SK-N-SH (cell line): ENCODE data around the gene GABRB3. TPM values are rescaled to one million over a fixed set of nuclear protein-coding genes. Genes with fewer than 3 reads are reported as not detected.

Experiments
- CTCF ChIA-PET: fragments of 300-600, 350-600 bp; formaldehyde crosslinking; extraction: SDS; loops from one replicate; lab custom pipeline; 2021; lab: Yijun Ruan, JAX
- POLR2A ChIA-PET: fragments of 350-600 bp; sonication (Branson Sonifier 250); formaldehyde crosslinking; extraction: SDS; loops from one replicate; lab custom pipeline; 2020; ENCODE audit warnings: antibody characterized with exemption, inconsistent platforms; lab: Yijun Ruan, JAX
- DNase-seq: peaks from one replicate; pipeline ENCODE4 v3.0.0; 2012
- H2AFZ ChIP-seq: fragments of 200-600 bp; sonication (generic); 2 replicates; pipeline ENCODE4 v1.8.1; 2016; ENCODE audit warnings: antibody characterized with exemption, mild to moderate bottlenecking, low read depth
- H3F3A ChIP-seq: fragments of 200-600 bp; sonication (generic); replicated peaks from 2 replicates; pipeline ENCODE3; 2016; ENCODE audit warnings: antibody characterized with exemption, mild to moderate bottlenecking; ENCODE audit not compliant: insufficient read depth
- H3K27ac ChIP-seq, 2 experiments: fragments of 200-500 bp in 1 of 2; fragments of 200-600 bp in 1 of 2; sonication (Bioruptor generic) in 1 of 2; sonication (generic), shearing (Covaris generic) in 1 of 2; 2 replicates each; pipeline versions ENCODE4 v1.5.1 to v1.6.1; 2014 to 2016; ENCODE audit warnings: low read depth in 2 of 2, inconsistent platforms in 1 of 2, low read length in 1 of 2, mild to moderate bottlenecking in 1 of 2, mixed read lengths in 1 of 2
- H3K27me3 ChIP-seq: fragments of 200-600 bp; sonication (generic), shearing (Covaris generic); 2 replicates; pipeline ENCODE4 v1.6.1; 2016; ENCODE audit warnings: mixed run types; ENCODE audit not compliant: insufficient read depth
- H3K36me3 ChIP-seq, 2 experiments: fragments of 200-500 bp in 1 of 2; fragments of 200-600 bp in 1 of 2; sonication (Bioruptor generic) in 1 of 2; sonication (generic) in 1 of 2; replicated peaks in 1 of 2; 2 replicates each; pipeline versions ENCODE3 to v1.5.1; 2014 to 2016; ENCODE audit warnings: low read length in 1 of 2, mild to moderate bottlenecking in 1 of 2; ENCODE audit not compliant: insufficient read depth in 2 of 2, control insufficient read depth in 1 of 2
- H3K4me1 ChIP-seq, 2 experiments: fragments of 200-500 bp in 1 of 2; fragments of 200-600 bp in 1 of 2; sonication (Bioruptor generic) in 1 of 2; sonication (generic), shearing (Covaris generic) in 1 of 2; 2 replicates each; pipeline versions ENCODE4 v1.5.1 to v1.6.1; 2014 to 2016; ENCODE audit warnings: low read depth in 1 of 2, low read length in 1 of 2, mixed run types in 1 of 2; ENCODE audit not compliant: insufficient read depth in 2 of 2, control insufficient read depth in 1 of 2
- H3K4me2 ChIP-seq: fragments of 200-600 bp; sonication (generic), shearing (Covaris generic); 2 replicates; pipeline ENCODE4 v1.6.1; 2017; ENCODE audit warnings: mixed run types
- H3K4me3 ChIP-seq, 2 experiments: fragments of 200-500 bp in 1 of 2; fragments of 200-600 bp in 1 of 2; sonication (Bioruptor generic) in 1 of 2; sonication (generic), shearing (Covaris generic) in 1 of 2; 2 replicates each; pipeline versions ENCODE4 v1.5.1 to v1.8.1; 2014 to 2016; ENCODE audit warnings: low read depth in 2 of 2, inconsistent platforms in 1 of 2, low read length in 1 of 2, mild to moderate bottlenecking in 1 of 2, mixed read lengths in 1 of 2, moderate library complexity in 1 of 2
- H3K79me2 ChIP-seq: fragments of 200-600 bp; sonication (generic); 2 replicates; pipeline ENCODE4 v1.8.1; 2017; ENCODE audit warnings: mild to moderate bottlenecking; ENCODE audit not compliant: insufficient read depth
- H3K9ac ChIP-seq: fragments of 200-600 bp; sonication (generic); 2 replicates; pipeline ENCODE4 v1.6.1; 2017; ENCODE audit warnings: mixed run types
- H3K9me2 ChIP-seq: fragments of 200-600 bp; sonication (generic); 2 replicates; pipeline ENCODE4 v1.6.1; 2017; ENCODE audit warnings: mixed run types
- H3K9me3 ChIP-seq: fragments of 200-600 bp; sonication (generic); 2 replicates; pipeline ENCODE4 v1.6.1; 2017; ENCODE audit warnings: mixed run types, mild to moderate bottlenecking, moderate library complexity
- H4K20me1 ChIP-seq: fragments of 200-600 bp; sonication (generic); 2 replicates; pipeline ENCODE4 v1.6.1; 2017; ENCODE audit warnings: mild to moderate bottlenecking, mixed run types; ENCODE audit not compliant: insufficient read depth
- CTCF ChIP-seq: fragments of 200-600 bp; sonication (generic); IDR thresholded peaks from 2 replicates; pipeline ENCODE4 v1.6.1; 2017; ENCODE audit warnings: antibody characterized with exemption, mild to moderate bottlenecking, moderate library complexity
- ELF1 ChIP-seq: IDR thresholded peaks from 2 replicates; pipeline ENCODE4 v1.4.0; 2012
- EZH2phosphoT487 ChIP-seq: fragments of 200-600 bp; sonication (generic); IDR thresholded peaks from 2 replicates; pipeline ENCODE4 v1.6.1; 2017; ENCODE audit warnings: low read depth, mixed run types, mild to moderate bottlenecking, antibody characterized with exemption, moderate library complexity, borderline replicate concordance
- FOSL2 ChIP-seq: IDR thresholded peaks from 2 replicates; pipeline ENCODE4 v1.4.0; 2012; ENCODE audit warnings: low read depth, mild to moderate bottlenecking, moderate library complexity, borderline replicate concordance
- FOXJ3 ChIP-seq: sonication (generic); formaldehyde crosslinking; IDR thresholded peaks from 2 replicates; pipeline ENCODE4 v1.5.1; 2020; ENCODE audit warnings: mild to moderate bottlenecking, missing genetic modification reagents
- FOXM1 ChIP-seq: IDR thresholded peaks from 2 replicates; pipeline ENCODE4 v1.4.0; 2012; ENCODE audit warnings: low read depth, mild to moderate bottlenecking
- GABPA ChIP-seq: IDR thresholded peaks from 2 replicates; pipeline ENCODE4 v1.4.0; 2012; ENCODE audit warnings: low read depth, mild to moderate bottlenecking
- GATA2 ChIP-seq: sonication (generic); formaldehyde crosslinking; IDR thresholded peaks from 2 replicates; pipeline ENCODE4 v1.5.0; 2020; ENCODE audit warnings: mild to moderate bottlenecking, missing genetic modification reagents
- IRF3 ChIP-seq: fragments of 150-350 bp; IDR thresholded peaks from 2 replicates; pipeline ENCODE4 v1.6.1; 2016; ENCODE audit warnings: mild to moderate bottlenecking, low read depth, low read length
- JUND ChIP-seq: IDR thresholded peaks from 2 replicates; pipeline ENCODE4 v1.4.0; 2012
- MAX ChIP-seq: IDR thresholded peaks from 2 replicates; pipeline ENCODE4 v1.4.0; 2012; ENCODE audit warnings: low read depth
- PBX3 ChIP-seq: IDR thresholded peaks from 2 replicates; pipeline ENCODE4; 2012
- POLR2AphosphoS5 ChIP-seq: IDR thresholded peaks from 2 replicates; pipeline ENCODE4 v1.6.1; 2012; ENCODE audit warnings: low read depth, low read length
- RAD21 ChIP-seq: IDR thresholded peaks from 2 replicates; pipeline ENCODE4 v1.6.1; 2012; ENCODE audit warnings: mild to moderate bottlenecking, low read length
- RCOR1 ChIP-seq: fragments of 150-350 bp; IDR thresholded peaks from 2 replicates; pipeline ENCODE4 v1.6.1; 2017; ENCODE audit warnings: antibody characterized with exemption, low read length
- RFX5 ChIP-seq: IDR thresholded peaks from 2 replicates; pipeline ENCODE4 v1.6.1; 2012; ENCODE audit warnings: mild to moderate bottlenecking, improper control_type of control experiment, low read length
- RXRA ChIP-seq: IDR thresholded peaks from 2 replicates; pipeline ENCODE4 v1.4.0; 2012; ENCODE audit warnings: low read depth, mild to moderate bottlenecking, borderline replicate concordance
- SMC3 ChIP-seq: IDR thresholded peaks from 2 replicates; pipeline ENCODE4 v1.6.1; 2012; ENCODE audit warnings: low read depth, low read length, improper control_type of control experiment
- TCF12 ChIP-seq: IDR thresholded peaks from 2 replicates; pipeline ENCODE4 v1.4.0; 2012
- USF2 ChIP-seq: fragments of 150-350 bp; IDR thresholded peaks from 2 replicates; pipeline ENCODE4 v1.6.1; 2017; ENCODE audit warnings: antibody characterized with exemption, low read length, low read depth, borderline replicate concordance
- YY1 ChIP-seq: IDR thresholded peaks from 2 replicates; pipeline ENCODE4 v1.4.0; 2012; ENCODE audit warnings: low read depth, mild to moderate bottlenecking
- ZBTB33 ChIP-seq: IDR thresholded peaks from 2 replicates; pipeline ENCODE4 v1.4.0; 2012; ENCODE audit warnings: low read depth, borderline replicate concordance
- WGBS: methylation state at CpG from one replicate; pipeline ENCODE4 v1.1.6; 2017; ENCODE audit warnings: low lambda C conversion rate; 5-methylcytosine and 5-hydroxymethylcytosine counted together
- polyA plus RNA-seq, 3 experiments: library from polyadenylated mRNA; depleted of rRNA; stranded (reverse); fragments of >200 nt; gene quantifications; 2 replicates each; pipeline ENCODE4 v1.2.3, GENCODE V29; 2012

The GABRB3 gene
- polyA plus RNA-seq, 1 of the 3 experiments (the other 2 are of a cell fraction): 0.10 TPM

GRCh38 chr15:26615188-26615926 is 157.5 kb downstream of the GABRB3 start:
- Histone ChIP-seq H2AFZ (no peak overlapping the region), H3K9me2 (no peaks in the 10 kb centered on the region), H3K4me1 (peaks cover 0 to 1% of the 10 kb centered on the region in 2 experiments; a peak in 2 of 4 replicates), H3K9me3 (0 out of 2 replicates have a peak, but pooled peaks cover 2% of the 10 kb centered on the region), H3K4me2 (no peak overlapping the region), H3F3A (no peaks in the 10 kb centered on the region), H3K4me3 (no peak overlapping the region), H3K79me2 (no peaks in the 10 kb centered on the region), H3K27me3 (no peaks in the 10 kb centered on the region), H4K20me1 (no peaks in the 10 kb centered on the region), H3K36me3 (no peaks in the 10 kb centered on the region), H3K27ac (no peak overlapping the region), H3K9ac (no peak overlapping the region)
- ChIA-PET CTCF (interaction anchor here (1.4 kb wide), 1 partner anchor 53 kb away, joined by 4 read pairs; no protein-coding TSS in a partner anchor), POLR2A (no interaction called here)
- DNase-seq: no peak
- WGBS: 49% methylated on average over 7 of the region's 7 CpGs
- TF ChIP-seq FOXM1 (no peak), JUND (no peak), GATA2 (no peak), EZH2phosphoT487 (no peak)

GRCh38 chr15:26614734-26615133 is 158.1 kb downstream of the GABRB3 start:
- Histone ChIP-seq H3K9ac (no peak overlapping the region), H3F3A (no peaks in the 10 kb centered on the region), H3K4me2 (no peak overlapping the region), H3K27ac (no peak overlapping the region), H3K4me3 (no peak overlapping the region), H3K9me3 (0 out of 2 replicates have a peak, but pooled peaks cover 2% of the 10 kb centered on the region), H3K9me2 (no peaks in the 10 kb centered on the region), H3K27me3 (no peaks in the 10 kb centered on the region), H2AFZ (no peak overlapping the region), H4K20me1 (no peaks in the 10 kb centered on the region), H3K79me2 (no peaks in the 10 kb centered on the region), H3K36me3 (no peaks in the 10 kb centered on the region), H3K4me1 (no peaks in the 10 kb centered on the region)
- ChIA-PET POLR2A (no interaction called here), CTCF (no interaction called here)
- DNase-seq: no peak
- 7% methylated on average over 3 of the region's 3 CpGs for WGBS
- TF ChIP-seq IRF3: no peak
- TF ChIP-seq ELF1: no peak
- no peak for TF ChIP-seq GABPA
- no peak for TF ChIP-seq MAX
- no peak for TF ChIP-seq RXRA
- no peak for TF ChIP-seq RFX5
- TF ChIP-seq SMC3: no peak
- TF ChIP-seq RCOR1: no peak
- TF ChIP-seq CTCF: no peak
- no peak for TF ChIP-seq ZBTB33
- no peak for TF ChIP-seq POLR2AphosphoS5
- TF ChIP-seq YY1: no peak
- TF ChIP-seq RAD21: no peak
- no peak for TF ChIP-seq FOXJ3 (CRISPR knock-in tag)
- TF ChIP-seq FOSL2: no peak
- TF ChIP-seq EZH2phosphoT487: no peak
- TF ChIP-seq PBX3: no peak
- TF ChIP-seq TCF12: no peak
- TF ChIP-seq USF2: no peak
